ENCODE results near the gene MRPL11.

GRCh38 chr11:66443602-66444001 lies 5.0 kb upstream of the MRPL11 start:
- no peak for TF ChIP-seq MXI1 (IDR thresholded peaks at IDR 0.05; ENCODE audit: low read depth, low read length)
- TF ChIP-seq SMC3 (IDR thresholded peaks at IDR 0.05; ENCODE audit: low read depth, low read length), result no peak
- no peak for TF ChIP-seq CTCF (IDR thresholded peaks at IDR 0.05)
- TF ChIP-seq YY1 (IDR thresholded peaks at IDR 0.05; ENCODE audit: low read depth), result no peak
- TF ChIP-seq EP300 (IDR thresholded peaks at IDR 0.05; ENCODE audit: borderline replicate concordance in 1 of 2, low read depth in 1 of 2, low read length in 1 of 2), result no peak
- TF ChIP-seq GABPA (IDR thresholded peaks at IDR 0.05; ENCODE audit: low read depth), result no peak
- no peak for TF ChIP-seq POLR2AphosphoS5 (IDR thresholded peaks at IDR 0.05; ENCODE audit: low read depth, low read length)
- TF ChIP-seq TAF1 (IDR thresholded peaks at IDR 0.05; ENCODE audit: borderline replicate concordance, low read depth, low read length), result no peak
- TF ChIP-seq MAX (IDR thresholded peaks at IDR 0.05; ENCODE audit: low read depth), result no peak; the same call in 1 of the 2 replicates
- TF ChIP-seq RAD21 (IDR thresholded peaks at IDR 0.05; ENCODE audit: low read length), result no peak

Measured in SK-N-SH (cell line).